Common myeloid progenitor, CD34-positive (primary cell): ENCODE results near the gene ZPBP.
"Not testable (repeated sequence)": the region's sequence is repeated elsewhere in the genome, so short reads cannot be mapped to it uniquely, and the experiment has no call there.

Experiments
- CTCF ChIA-PET: fragments of 350-600 bp; sonication (Branson Sonifier 250); formaldehyde crosslinking; loops from one replicate; lab custom pipeline; 2021; ENCODE audit warnings: antibody characterized with exemption; lab: Charles Lee
- POLR2A ChIA-PET: fragments of 350-600 bp; sonication (Branson Sonifier 250); formaldehyde crosslinking; loops from one replicate; lab custom pipeline; 2021; ENCODE audit warnings: antibody characterized with exemption; lab: Charles Lee
- DNase-seq, 3 donors: peaks; one replicate each; pipeline versions ENCODE4 v3.0.0 to v3.0.0-alpha.2; 2013
- H3K27ac ChIP-seq, 2 experiments: 1 replicate in 1 of 2; 2 replicates in 1 of 2; pipeline ENCODE4 v1.7.0; 2013; ENCODE audit warnings: inconsistent platforms in 2 of 2, low read length in 2 of 2, mild to moderate bottlenecking in 2 of 2, low read depth in 1 of 2, moderate library complexity in 1 of 2; ENCODE audit not compliant: severe bottlenecking in 2 of 2, insufficient read depth in 1 of 2, poor library complexity in 1 of 2
- H3K27me3 ChIP-seq, 5 experiments: replicated peaks in 2 of 5; 1 replicate in 3 of 5; 2 replicates in 2 of 5; pipeline versions ENCODE4 v1.6.1 to v1.7.0; 2013; ENCODE audit warnings: low read length in 4 of 5, mild to moderate bottlenecking in 2 of 5, moderate library complexity in 2 of 5, inconsistent platforms in 1 of 5; ENCODE audit not compliant: insufficient read depth in 5 of 5, control insufficient read depth in 4 of 5
- H3K36me3 ChIP-seq, 4 experiments: 1 replicate in 2 of 4; 2 replicates in 2 of 4; pipeline versions ENCODE4 v1.6.1 to v1.7.0; 2013; ENCODE audit warnings: low read length in 3 of 4, control low read depth in 1 of 4, mild to moderate bottlenecking in 1 of 4; ENCODE audit not compliant: control insufficient read depth in 4 of 4, insufficient read depth in 4 of 4
- H3K4me1 ChIP-seq, 4 experiments: 1 replicate in 3 of 4; 2 replicates in 1 of 4; pipeline versions ENCODE4 v1.6.1 to v1.7.1; 2013; ENCODE audit warnings: low read length in 3 of 4, mild to moderate bottlenecking in 3 of 4, control low read depth in 1 of 4, inconsistent platforms in 1 of 4, moderate library complexity in 1 of 4; ENCODE audit not compliant: control insufficient read depth in 4 of 4, insufficient read depth in 4 of 4; ENCODE audit errors: control extremely low read depth in 1 of 4
- H3K4me3 ChIP-seq, 7 experiments: 1 replicate in 4 of 7; 2 replicates in 3 of 7; pipeline versions ENCODE4 v1.5.1 to v1.7.0; 2013; ENCODE audit warnings: mild to moderate bottlenecking in 7 of 7, low read length in 6 of 7, moderate library complexity in 6 of 7, inconsistent platforms in 2 of 7, low read depth in 2 of 7, control low read depth in 1 of 7; ENCODE audit not compliant: insufficient read depth in 4 of 7, control insufficient read depth in 1 of 7; ENCODE audit errors: extremely low read depth in 1 of 7
- H3K9me3 ChIP-seq, 5 experiments: 1 replicate in 4 of 5; 2 replicates in 1 of 5; pipeline versions ENCODE4 v1.6.1 to v1.7.1; 2013; ENCODE audit warnings: low read length in 4 of 5, mild to moderate bottlenecking in 2 of 5, inconsistent platforms in 1 of 5, low read depth in 1 of 5, moderate library complexity in 1 of 5; ENCODE audit not compliant: control insufficient read depth in 4 of 5, insufficient read depth in 2 of 5; ENCODE audit errors: control extremely low read depth in 1 of 5
- WGBS: methylation state at CpG from one replicate; pipeline ENCODE4 v1.1.5; 2013; ENCODE audit not compliant: insufficient coverage; 5-methylcytosine and 5-hydroxymethylcytosine counted together

The ZPBP gene

GRCh38 chr7:50056131-50056530 lies 36.9 kb downstream of the ZPBP start:
- H3K4me3 ChIP-seq = no peak overlapping the region
- peaks cover 0 to 8% (median 2%) of the 10 kb centered on the region in 5 experiments for H3K27me3 ChIP-seq
- no peak overlapping the region for H3K27ac ChIP-seq
- H3K4me1 ChIP-seq = no peaks in the 10 kb centered on the region
- POLR2A ChIA-PET = interaction anchor here (0.6 kb wide), 1 partner anchor 1200 kb away, joined by 3 read pairs; no protein-coding TSS in a partner anchor
- CTCF ChIA-PET = interaction anchor here (1.6 kb wide), 1 partner anchor 12 kb away, joined by 4 read pairs; no protein-coding TSS in a partner anchor
- DNase-seq = peak in 1 of 3 donors; percentile 5
- no peaks in the 10 kb centered on the region for H3K9me3 ChIP-seq
- 0% methylated on average over 1 of the region's 1 CpG for WGBS
- H3K36me3 ChIP-seq = no peaks in the 10 kb centered on the region

GRCh38 chr7:50047716-50048115 lies 45.3 kb downstream of the ZPBP start:
- Histone ChIP-seq H3K9me3 (peaks cover 0 to 2% (median 0%) of the 10 kb centered on the region in 5 experiments), H3K36me3 (no peaks in the 10 kb centered on the region), H3K27me3 (peaks cover 0 to 2% (median 0%) of the 10 kb centered on the region in 5 experiments), H3K4me3 (no peak overlapping the region), H3K4me1 (no peaks in the 10 kb centered on the region), H3K27ac (no peak overlapping the region)
- DNase-seq = no peak
- ChIA-PET CTCF (interaction anchor here (1.1 kb wide), 1 partner anchor 11 kb away, joined by 4 read pairs; no protein-coding TSS in a partner anchor), POLR2A (no interaction called here)
- WGBS = 95% methylated on average over 4 of the region's 5 CpGs

GRCh38 chr7:50041165-50041564 lies 51.9 kb downstream of the ZPBP start:
- H3K27ac ChIP-seq, H3K27me3 ChIP-seq, H3K9me3 ChIP-seq, POLR2A ChIA-PET, H3K4me1 ChIP-seq, H3K36me3 ChIP-seq, H3K4me3 ChIP-seq, CTCF ChIA-PET, DNase-seq: not testable (repeated sequence)
- WGBS = 83% methylated on average over 6 of the region's 6 CpGs

GRCh38 chr7:50037086-50037485 lies 56.0 kb downstream of the ZPBP start:
- 80% methylated on average over 1 of the region's 2 CpGs for WGBS
- Histone ChIP-seq H3K9me3 (no peaks in the 10 kb centered on the region), H3K36me3 (no peaks in the 10 kb centered on the region), H3K27me3 (peaks cover 0 to 3% (median 0%) of the 10 kb centered on the region in 5 experiments), H3K27ac (no peak overlapping the region), H3K4me3 (no peak overlapping the region), H3K4me1 (no peaks in the 10 kb centered on the region)
- CTCF ChIA-PET = no interaction called here
- DNase-seq = no peak
- POLR2A ChIA-PET = no interaction called here

- CTCF ChIA-PET = no interaction called here
- POLR2A ChIA-PET = no interaction called here
- WGBS = no CpG with 5 or more reads among the region's 4 CpGs
- Histone ChIP-seq H3K27me3 (peaks cover 0 to 2% (median 0%) of the 10 kb centered on the region in 5 experiments), H3K9me3 (no peaks in the 10 kb centered on the region), H3K4me3 (no peak overlapping the region), H3K36me3 (no peaks in the 10 kb centered on the region), H3K27ac (no peak overlapping the region), H3K4me1 (no peaks in the 10 kb centered on the region)
- DNase-seq = no peak
Observed at GRCh38 chr7:50022991-50023390, 70.1 kb downstream of the ZPBP start.

- H3K27ac ChIP-seq = no peak overlapping the region
- no peaks in the 10 kb centered on the region for H3K9me3 ChIP-seq
- no peak overlapping the region for H3K4me3 ChIP-seq
- H3K36me3 ChIP-seq = no peaks in the 10 kb centered on the region
- H3K27me3 ChIP-seq = peaks cover 0 to 2% (median 0%) of the 10 kb centered on the region in 5 experiments
- CTCF ChIA-PET = no interaction called here
- no peaks in the 10 kb centered on the region for H3K4me1 ChIP-seq
- POLR2A ChIA-PET = no interaction called here
- no CpG with 5 or more reads among the region's 3 CpGs for WGBS
- DNase-seq = no peak
Observed at GRCh38 chr7:50022451-50022850, 70.6 kb downstream of the ZPBP start.

GRCh38 chr7:49995681-49996080 lies 97.4 kb downstream of the ZPBP start:
- no peaks in the 10 kb centered on the region for H3K4me1 ChIP-seq
- no peak for DNase-seq
- ChIA-PET POLR2A (no interaction called here), CTCF (no interaction called here)
- no peaks in the 10 kb centered on the region for H3K27me3 ChIP-seq
- no peaks in the 10 kb centered on the region for H3K9me3 ChIP-seq
- no peaks in the 10 kb centered on the region for H3K36me3 ChIP-seq
- WGBS = 100% methylated on average over 2 of the region's 6 CpGs
- H3K4me3 ChIP-seq = no peak overlapping the region
- H3K27ac ChIP-seq = no peak overlapping the region
